CD4-positive, alpha-beta T cell treated with Interleukin-4 for 4 hours (primary cell): ENCODE data around the gene GRK3.
"Not testable (repeated sequence)": the region's sequence is repeated elsewhere in the genome, so short reads cannot be mapped to it uniquely, and the experiment has no call there.

ENCODE experiments used
- DNase-seq: peaks from one replicate; pipeline ENCODE4 v3.0.0-alpha.2; 2020

The GRK3 gene

DNA sequence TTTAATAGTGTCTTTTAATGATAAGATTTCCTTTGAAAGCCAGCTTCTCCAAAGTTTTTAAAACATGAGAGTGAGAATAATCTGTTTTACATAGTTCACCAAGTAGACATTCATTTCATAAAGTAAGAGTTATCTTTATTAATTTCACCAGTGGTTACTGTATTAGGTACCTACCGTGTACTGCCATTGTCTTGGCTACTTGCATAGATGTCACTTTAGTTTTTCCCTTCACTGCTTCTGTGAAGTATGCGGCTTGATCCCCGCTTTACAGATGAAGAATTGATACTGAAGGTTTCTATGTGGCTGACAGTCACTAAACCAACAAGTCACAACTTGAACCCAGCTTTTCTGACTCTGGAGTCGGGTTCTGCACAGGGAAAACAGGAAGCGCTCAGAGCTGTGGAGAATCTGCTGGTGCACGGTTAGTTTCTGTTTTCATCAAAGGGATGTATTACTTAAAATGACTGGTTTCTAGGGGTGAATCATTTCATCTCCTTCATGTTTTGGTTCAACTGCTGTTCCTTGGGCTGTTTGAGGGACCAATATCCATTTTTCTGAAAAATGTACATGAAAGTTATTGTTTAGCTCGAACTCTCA is 138.2 kb downstream of the GRK3 start:
- DNase-seq: no peak

GRCh38 chr22:25704701-25705100 is 140.2 kb downstream of the GRK3 start:
- DNase-seq: no peak

DNA sequence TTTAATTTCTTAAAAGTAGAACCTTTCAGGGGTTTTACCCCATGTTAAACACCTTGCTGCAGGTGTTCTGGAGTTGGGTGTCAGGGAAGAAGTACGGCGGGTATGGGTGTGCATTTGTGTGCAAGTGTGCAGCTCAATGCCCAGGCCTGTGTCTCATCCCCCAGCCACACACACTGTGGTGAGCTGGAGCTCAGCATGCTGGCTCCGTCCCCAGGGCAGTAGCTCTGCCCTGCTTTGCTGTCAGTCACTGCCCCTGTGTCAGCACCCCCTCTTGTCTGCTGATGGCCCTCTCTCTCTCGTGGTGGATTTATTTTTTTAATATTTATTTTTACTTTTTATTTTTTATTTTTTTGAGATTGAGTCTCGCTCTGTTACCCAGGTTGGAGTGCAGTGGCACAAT is 141.7 kb downstream of the GRK3 start:
- DNase-seq: no peak

- DNase-seq: not testable (repeated sequence)
Measured at GRCh38 chr22:25708430-25708829, 144.0 kb downstream of the GRK3 start.

DNA sequence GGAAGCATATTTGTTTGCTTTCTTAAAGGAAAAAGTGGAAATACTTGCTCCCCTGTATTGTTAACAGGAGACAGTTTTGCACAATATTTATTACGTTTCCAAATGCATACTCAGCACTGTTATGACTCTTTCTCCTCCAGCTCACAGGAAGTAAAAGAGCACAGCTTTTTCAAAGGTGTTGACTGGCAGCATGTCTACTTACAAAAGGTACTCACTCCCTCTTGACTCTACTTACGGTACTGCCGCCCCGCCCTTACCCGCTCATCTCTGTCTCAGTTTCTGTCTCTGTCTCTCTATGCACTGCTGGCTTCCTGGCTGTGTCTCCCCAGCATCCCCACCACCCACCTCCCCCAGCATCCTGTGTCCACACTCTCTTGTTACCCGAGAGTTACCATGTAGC is 145.3 kb downstream of the GRK3 start:
- no peak for DNase-seq

DNA sequence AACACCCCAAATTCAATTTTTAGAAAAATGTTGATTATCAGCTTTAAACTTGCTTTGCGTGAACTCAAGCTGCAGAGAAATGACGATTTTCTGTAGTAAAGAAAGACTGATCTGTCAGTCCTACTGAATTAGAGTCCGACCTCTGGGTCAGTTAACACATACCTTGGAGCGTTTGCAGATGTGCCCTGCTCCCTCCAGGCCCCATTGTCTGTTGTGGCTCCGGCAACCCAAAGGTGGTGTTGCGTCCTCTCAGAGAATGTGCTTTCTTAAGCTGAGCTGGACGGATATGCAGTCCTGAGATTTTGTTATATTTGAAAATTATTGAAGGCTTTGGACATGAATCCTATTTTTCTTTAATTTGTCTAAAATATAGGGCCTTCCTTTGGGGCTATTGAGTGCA is 146.0 kb downstream of the GRK3 start:
- no peak for DNase-seq

DNA sequence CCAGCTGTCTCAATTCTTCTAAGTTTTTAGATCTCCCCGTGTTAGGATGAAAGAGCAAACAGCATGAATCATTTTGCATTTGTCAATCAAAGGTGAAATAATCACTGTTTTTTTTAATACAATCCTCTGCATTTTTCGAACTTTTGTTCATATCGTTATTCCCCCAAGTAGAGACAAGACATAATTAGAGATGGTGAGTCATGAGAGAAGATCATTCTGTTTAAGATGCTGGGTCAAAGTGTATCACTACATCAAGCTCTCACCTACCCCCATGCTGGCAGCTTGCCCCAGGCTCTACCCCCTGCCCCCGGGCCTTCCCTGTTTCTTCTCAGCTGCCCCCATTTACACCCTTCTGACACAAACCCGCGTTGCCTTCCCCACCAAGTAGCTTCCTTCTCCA is 147.0 kb downstream of the GRK3 start:
- DNase-seq: no peak

- DNase-seq: no peak
Measured at GRCh38 chr22:25712661-25713400, 148.4 kb downstream of the GRK3 start.

- DNase-seq: no peak
Measured at GRCh38 chr22:25714070-25714469, 149.6 kb downstream of the GRK3 start.

GRCh38 chr22:25714739-25715138 is 150.3 kb downstream of the GRK3 start:
- DNase-seq: no peak

DNA sequence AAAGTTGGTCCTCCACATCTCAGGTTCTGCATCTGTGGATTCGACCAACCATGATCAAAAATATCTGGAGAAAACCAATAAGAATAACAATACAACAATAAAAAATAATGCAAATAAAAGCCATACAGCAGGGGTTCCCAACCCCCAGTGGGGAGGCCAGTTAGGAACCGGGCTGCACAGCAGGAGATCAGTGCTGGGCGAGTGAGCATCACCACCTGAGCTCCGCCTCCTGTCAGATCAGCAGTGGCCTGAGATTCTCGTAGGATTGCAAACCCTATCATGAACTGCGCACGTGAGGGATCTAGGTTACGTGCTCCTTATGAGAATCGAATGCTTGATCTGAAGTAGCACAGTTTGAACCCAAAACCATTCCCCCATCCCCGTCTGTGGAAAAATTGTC is 152.2 kb downstream of the GRK3 start:
- no peak for DNase-seq

DNA sequence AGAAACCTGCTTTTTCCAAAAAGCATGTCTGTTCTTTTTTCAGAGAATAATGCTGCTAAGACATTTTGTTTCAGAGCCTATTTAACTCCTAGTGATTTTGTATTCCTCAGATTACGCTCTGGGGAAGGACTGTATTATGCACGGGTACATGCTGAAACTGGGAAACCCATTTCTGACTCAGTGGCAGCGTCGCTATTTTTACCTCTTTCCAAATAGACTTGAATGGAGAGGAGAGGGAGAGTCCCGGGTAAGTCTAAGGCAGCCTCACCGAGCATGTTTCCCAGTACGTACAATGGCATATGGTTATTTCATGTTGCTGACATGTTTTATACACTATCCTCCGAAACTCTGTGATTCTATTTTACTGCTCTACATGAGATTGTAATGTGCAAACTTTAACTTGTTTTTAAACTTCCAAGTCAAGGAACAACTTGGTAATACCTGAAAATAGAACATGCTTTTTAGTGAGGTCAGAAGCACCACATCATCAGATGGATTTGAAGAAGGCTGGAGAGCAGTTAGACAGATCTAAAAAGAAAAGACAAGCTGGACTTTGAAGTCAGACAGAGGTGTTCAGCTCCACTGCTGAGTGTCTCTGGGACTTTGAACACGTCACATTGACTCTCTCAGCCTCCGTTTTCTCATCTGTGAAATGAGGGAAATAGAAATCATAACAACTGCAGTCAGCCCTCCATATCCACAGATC is 153.8 kb downstream of the GRK3 start:
- no peak for DNase-seq

- DNase-seq: no peak
Measured at GRCh38 chr22:25722223-25722622, 157.7 kb downstream of the GRK3 start.

GRCh38 chr22:25722626-25723025 is 158.2 kb downstream of the GRK3 start:
- no peak for DNase-seq

DNA sequence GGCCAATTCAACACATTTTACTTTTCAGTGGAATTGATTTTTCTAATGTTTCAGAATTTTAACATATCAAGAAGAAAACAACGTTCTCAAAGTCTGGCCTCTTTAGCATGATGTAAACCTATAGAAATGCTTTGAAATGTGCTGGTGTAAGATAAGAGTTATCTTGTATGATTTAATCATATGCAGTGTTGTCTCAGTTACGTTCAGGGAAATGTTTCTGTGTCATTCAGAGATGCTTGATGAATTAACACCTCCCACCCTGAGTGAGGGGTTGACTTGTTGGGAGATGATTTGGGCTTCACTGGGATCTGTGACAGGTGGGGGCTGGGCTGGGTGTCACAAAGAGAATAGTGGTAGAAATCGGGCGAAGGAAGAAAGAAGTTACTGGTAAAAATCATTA is 161.8 kb downstream of the GRK3 start:
- DNase-seq: no peak

DNA sequence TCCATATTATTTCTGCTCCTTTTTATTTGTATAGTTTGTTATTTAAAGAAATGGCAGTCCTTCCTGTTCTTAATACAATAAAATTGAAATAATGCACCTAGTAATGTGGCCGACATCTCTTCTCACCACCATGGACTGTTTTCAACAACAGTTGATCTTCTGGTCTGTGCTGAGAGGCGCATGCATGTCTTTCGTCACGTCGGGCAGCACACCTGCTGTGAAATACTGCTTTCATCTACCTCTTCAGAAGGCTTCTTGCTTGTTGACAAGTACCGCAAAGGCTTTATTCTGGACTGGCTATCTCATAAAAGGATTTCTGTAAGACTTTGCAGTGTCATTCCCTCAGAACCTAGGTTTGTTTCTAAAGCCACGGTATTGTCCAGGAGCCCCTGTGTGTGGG is 163.6 kb downstream of the GRK3 start:
- DNase-seq: no peak

GRCh38 chr22:25729016-25729995 is 164.8 kb downstream of the GRK3 start:
- no peak for DNase-seq

- no peak for DNase-seq
Measured at GRCh38 chr22:25735650-25736049, 171.2 kb downstream of the GRK3 start.

GRCh38 chr22:25736378-25737011 is 172.0 kb downstream of the GRK3 start:
- no peak for DNase-seq

GRCh38 chr22:25739659-25740344 is 175.3 kb downstream of the GRK3 start:
- DNase-seq: no peak

GRCh38 chr22:25741692-25742626 is 177.5 kb downstream of the GRK3 start, which contains the start of gene MYO18B:
Gene MYO18B (plus strand): TSS chr22:25742188. CDS start chr22:25761093, 18,905 bp downstream.
- no peak for DNase-seq
